Measurements from ENCODE around the gene SYT12.

Gene SYT12

DNA sequence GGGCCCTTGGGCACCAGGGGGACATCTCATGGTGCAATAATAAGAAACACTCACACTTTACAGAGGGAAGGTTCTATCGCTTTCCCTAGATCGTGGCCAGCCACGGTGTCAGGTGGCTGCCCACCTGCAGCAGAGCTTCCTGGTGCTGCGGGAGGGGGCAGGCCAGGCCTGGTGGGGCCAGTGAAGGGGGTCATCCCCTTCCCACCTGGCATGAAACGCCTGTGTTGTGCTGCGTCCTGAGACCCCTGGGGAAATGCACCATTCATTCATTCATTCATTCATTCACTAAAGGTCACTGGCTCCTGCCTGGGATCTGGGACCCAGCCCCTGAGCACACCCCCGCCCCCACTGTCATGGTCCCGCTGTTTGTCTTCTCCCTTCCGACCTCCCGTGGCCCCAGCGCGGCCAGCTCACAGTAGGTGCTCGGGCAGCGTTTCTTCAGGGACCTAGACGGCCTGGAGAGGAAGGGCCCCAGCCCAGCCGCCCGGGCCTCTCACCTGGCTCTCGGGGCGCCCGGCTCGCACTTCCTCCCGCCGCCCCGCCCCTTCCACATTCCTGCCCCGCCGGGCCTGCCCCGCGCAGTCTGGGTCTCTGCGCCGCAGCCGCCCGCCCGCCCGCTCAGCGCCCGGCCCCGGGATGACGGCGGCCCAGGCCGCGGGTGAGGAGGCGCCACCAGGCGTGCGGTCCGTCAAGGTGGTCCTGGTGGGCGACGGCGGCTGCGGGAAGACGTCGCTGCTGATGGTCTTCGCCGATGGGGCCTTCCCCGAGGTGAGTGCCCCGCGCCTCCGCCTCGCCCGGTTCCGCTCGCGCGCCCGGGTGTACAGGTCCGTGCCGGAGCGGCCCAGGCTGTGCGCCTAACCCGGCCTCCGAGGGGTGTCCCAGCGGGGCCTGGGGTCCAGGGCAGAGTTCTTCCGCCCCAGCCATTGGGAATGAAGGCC is 33.6 kb downstream of the SYT12 start, which contains the start of gene RHOD:
Gene RHOD (plus strand): TSS at position 581 of the 938 bp plus-strand sequence. CDS start 56 bp downstream, at position 637.
- Histone ChIP-seq H2AFZ (ENCODE audit: low read length) (no peak within 1 kb of the TSS), H3K4me2 (ENCODE audit: low read depth, low read length, poor library complexity, severe bottlenecking) (no peak within 1 kb of the TSS)

DNA sequence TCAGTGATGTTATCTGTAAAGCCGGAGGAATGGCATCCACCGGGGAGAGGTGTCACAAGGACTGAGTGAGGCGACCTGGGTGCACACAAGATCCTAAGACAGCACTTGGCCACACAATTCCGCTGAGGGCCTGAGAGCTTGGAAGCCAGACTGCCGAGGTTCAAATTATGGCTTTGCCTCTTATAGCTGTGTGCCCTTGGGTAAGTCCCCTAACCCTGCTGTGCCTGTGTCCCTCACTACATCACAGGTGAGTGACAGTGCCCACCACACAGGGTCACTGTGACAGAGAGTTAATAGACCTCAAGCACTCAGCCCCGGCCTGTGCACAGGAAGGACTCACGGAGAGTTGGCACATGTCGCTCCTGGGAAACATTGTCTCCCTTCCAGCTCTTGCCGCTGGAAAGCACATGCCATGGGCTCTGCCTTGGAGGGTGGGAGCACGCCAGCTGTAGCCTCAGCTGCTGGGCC is 34.3 kb downstream of the SYT12 start:
- Histone ChIP-seq H2AFZ (ENCODE audit: low read length) (no peak overlapping the region), H3K4me1 (ENCODE audit: insufficient read depth, low read length, poor library complexity, severe bottlenecking) (no peaks in the 10 kb centered on the region)

More for the DNA sequence above, 33.6 kb downstream of the SYT12 start, which contains the start of gene RHOD:
- no peak within 1 kb of the TSS for H3K9ac ChIP-seq (ENCODE audit: low read depth, low read length, poor library complexity, severe bottlenecking)
- H4K20me1 ChIP-seq (ENCODE audit: insufficient read depth, low read length, poor library complexity, severe bottlenecking) = no peaks in the 10 kb centered on the region
- H3K9me2 ChIP-seq (replicated peaks; ENCODE audit: low read depth, low read length) = no peaks in the 10 kb centered on the region
- TF ChIP-seq, protein P1, sequence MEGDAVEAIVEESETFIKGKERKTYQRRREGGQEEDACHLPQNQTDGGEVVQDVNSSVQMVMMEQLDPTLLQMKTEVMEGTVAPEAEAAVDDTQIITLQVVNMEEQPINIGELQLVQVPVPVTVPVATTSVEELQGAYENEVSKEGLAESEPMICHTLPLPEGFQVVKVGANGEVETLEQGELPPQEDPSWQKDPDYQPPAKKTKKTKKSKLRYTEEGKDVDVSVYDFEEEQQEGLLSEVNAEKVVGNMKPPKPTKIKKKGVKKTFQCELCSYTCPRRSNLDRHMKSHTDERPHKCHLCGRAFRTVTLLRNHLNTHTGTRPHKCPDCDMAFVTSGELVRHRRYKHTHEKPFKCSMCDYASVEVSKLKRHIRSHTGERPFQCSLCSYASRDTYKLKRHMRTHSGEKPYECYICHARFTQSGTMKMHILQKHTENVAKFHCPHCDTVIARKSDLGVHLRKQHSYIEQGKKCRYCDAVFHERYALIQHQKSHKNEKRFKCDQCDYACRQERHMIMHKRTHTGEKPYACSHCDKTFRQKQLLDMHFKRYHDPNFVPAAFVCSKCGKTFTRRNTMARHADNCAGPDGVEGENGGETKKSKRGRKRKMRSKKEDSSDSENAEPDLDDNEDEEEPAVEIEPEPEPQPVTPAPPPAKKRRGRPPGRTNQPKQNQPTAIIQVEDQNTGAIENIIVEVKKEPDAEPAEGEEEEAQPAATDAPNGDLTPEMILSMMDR (conservative IDR thresholded peaks at IDR 0.05; ENCODE audit: low read length) = no peak
- no peaks in the 10 kb centered on the region for H3K9me3 ChIP-seq (ENCODE audit: insufficient read depth, low read depth, low read length)
- no peaks in the 10 kb centered on the region for H3K79me2 ChIP-seq (ENCODE audit: insufficient read depth, low read length)
- H3K36me3 ChIP-seq (ENCODE audit: insufficient read depth, low read length) = no peaks in the 10 kb centered on the region
- H3F3A ChIP-seq (ENCODE audit: low read depth) = no peaks in the 10 kb centered on the region
- H3K4me1 ChIP-seq (ENCODE audit: insufficient read depth, low read length, poor library complexity, severe bottlenecking) = no peaks in the 10 kb centered on the region
- no peaks in the 10 kb centered on the region for H3K27me3 ChIP-seq (ENCODE audit: insufficient read depth, low read length, poor library complexity, severe bottlenecking)
- H3K4me3 ChIP-seq (ENCODE audit: low read length, poor library complexity, severe bottlenecking) = no peak within 1 kb of the TSS

GRCh38 chr11:67058506-67058905 is 35.6 kb downstream of the SYT12 start:
- no peaks in the 10 kb centered on the region for H3K9me2 ChIP-seq (replicated peaks; ENCODE audit: low read depth, low read length)
- no peaks in the 10 kb centered on the region for H3K4me1 ChIP-seq (ENCODE audit: insufficient read depth, low read length, poor library complexity, severe bottlenecking)
- no peak overlapping the region for H3K4me3 ChIP-seq (ENCODE audit: low read length, poor library complexity, severe bottlenecking)

More for the DNA sequence above, 34.3 kb downstream of the SYT12 start:
- no peak for TF ChIP-seq EZH2phosphoT487 (IDR thresholded peaks at IDR 0.05; ENCODE audit: borderline replicate concordance)
- TF ChIP-seq, protein P1 (conservative IDR thresholded peaks at IDR 0.05; ENCODE audit: low read length) = no peak
- Histone ChIP-seq H3K27me3 (ENCODE audit: insufficient read depth, low read length, poor library complexity, severe bottlenecking) (no peaks in the 10 kb centered on the region), H3K4me3 (ENCODE audit: low read length, poor library complexity, severe bottlenecking) (no peak overlapping the region), H3K9me3 (ENCODE audit: insufficient read depth, low read depth, low read length) (no peaks in the 10 kb centered on the region), H3K4me2 (ENCODE audit: low read depth, low read length, poor library complexity, severe bottlenecking) (no peak overlapping the region), H3K79me2 (ENCODE audit: insufficient read depth, low read length) (no peaks in the 10 kb centered on the region), H3F3A (ENCODE audit: low read depth) (no peaks in the 10 kb centered on the region), H3K9me2 (replicated peaks; ENCODE audit: low read depth, low read length) (no peaks in the 10 kb centered on the region), H3K36me3 (ENCODE audit: insufficient read depth, low read length) (no peaks in the 10 kb centered on the region), H4K20me1 (ENCODE audit: insufficient read depth, low read length, poor library complexity, severe bottlenecking) (no peaks in the 10 kb centered on the region), H3K9ac (ENCODE audit: low read depth, low read length, poor library complexity, severe bottlenecking) (no peak overlapping the region)

More at GRCh38 chr11:67058506-67058905, 35.6 kb downstream of the SYT12 start:
- Histone ChIP-seq H3K36me3 (ENCODE audit: insufficient read depth, low read length) (no peaks in the 10 kb centered on the region), H3K79me2 (ENCODE audit: insufficient read depth, low read length) (no peaks in the 10 kb centered on the region), H3F3A (ENCODE audit: low read depth) (no peaks in the 10 kb centered on the region), H3K27me3 (ENCODE audit: insufficient read depth, low read length, poor library complexity, severe bottlenecking) (no peaks in the 10 kb centered on the region), H3K9ac (ENCODE audit: low read depth, low read length, poor library complexity, severe bottlenecking) (no peak overlapping the region), H2AFZ (ENCODE audit: low read length) (no peak overlapping the region), H4K20me1 (ENCODE audit: insufficient read depth, low read length, poor library complexity, severe bottlenecking) (no peaks in the 10 kb centered on the region), H3K4me2 (ENCODE audit: low read depth, low read length, poor library complexity, severe bottlenecking) (no peak overlapping the region), H3K9me3 (ENCODE audit: insufficient read depth, low read depth, low read length) (no peaks in the 10 kb centered on the region)
- TF ChIP-seq EZH2phosphoT487 (IDR thresholded peaks at IDR 0.05; ENCODE audit: borderline replicate concordance) = no peak
- TF ChIP-seq, protein P1 (conservative IDR thresholded peaks at IDR 0.05; ENCODE audit: low read length) = no peak

Data from Loucy (cell line).